OCI-LY1 (cell line): ENCODE results near the gene POLR1H.
A peak's percentile ranks its signal among the peaks of the same experiment; 100 is the strongest.

ENCODE experiments used
- H2AFZ ChIP-seq: fragments of 200-600 bp; sonication (generic), shearing (Covaris generic); 2 replicates; pipeline ENCODE4 v1.6.0; 2014; ENCODE audit warnings: antibody characterized with exemption, mild to moderate bottlenecking, low read length
- H3F3A ChIP-seq: fragments of 200-600 bp; sonication (generic), shearing (Covaris generic); 2 replicates; pipeline ENCODE4 v1.6.0; 2014; ENCODE audit warnings: mild to moderate bottlenecking, antibody characterized with exemption, low read length, moderate library complexity; ENCODE audit not compliant: insufficient read depth
- H3K27ac ChIP-seq: fragments of 200-600 bp; sonication (generic); 2 replicates; pipeline ENCODE4 v1.5.1; 2014; ENCODE audit warnings: low read length, mixed run types, mild to moderate bottlenecking, low read depth; ENCODE audit not compliant: poor library complexity, severe bottlenecking
- H3K27me3 ChIP-seq: fragments of 200-600 bp; sonication (generic); 2 replicates; pipeline ENCODE4 v1.6.0; 2014; ENCODE audit warnings: antibody characterized with exemption, mild to moderate bottlenecking, low read length, moderate library complexity; ENCODE audit not compliant: insufficient read depth
- H3K36me3 ChIP-seq: fragments of 200-600 bp; sonication (generic); 2 replicates; pipeline ENCODE4 v1.6.1; 2014; ENCODE audit warnings: mild to moderate bottlenecking, antibody characterized with exemption, low read length, moderate library complexity, mixed read lengths; ENCODE audit not compliant: insufficient read depth
- H3K4me1 ChIP-seq: fragments of 200-600 bp; sonication (generic); 2 replicates; pipeline ENCODE4 v1.5.1; 2014; ENCODE audit warnings: mild to moderate bottlenecking, low read length, moderate library complexity; ENCODE audit not compliant: insufficient read depth, severe bottlenecking
- H3K4me2 ChIP-seq: fragments of 200-600 bp; sonication (generic), shearing (Covaris generic); 2 replicates; pipeline ENCODE4 v1.6.1; 2014; ENCODE audit warnings: low read length
- H3K4me3 ChIP-seq: fragments of 200-600 bp; sonication (generic); 2 replicates; pipeline ENCODE4 v1.5.1; 2014; ENCODE audit warnings: low read length, low read depth, mild to moderate bottlenecking, mixed read lengths; ENCODE audit not compliant: poor library complexity, severe bottlenecking
- H3K79me2 ChIP-seq: fragments of 200-600 bp; shearing (Covaris generic); 2 replicates; pipeline ENCODE4 v1.6.1; 2016; ENCODE audit warnings: mixed run types, low read length, mixed read lengths; ENCODE audit not compliant: insufficient read depth
- H3K9ac ChIP-seq: fragments of 200-600 bp; sonication (generic), shearing (Covaris generic); 2 replicates; pipeline ENCODE4 v1.6.1; 2014; ENCODE audit warnings: mild to moderate bottlenecking, low read length, mixed read lengths
- H3K9me2 ChIP-seq: fragments of 200-600 bp; sonication (generic), shearing (Covaris generic); 2 replicates; pipeline ENCODE4 v1.6.1; 2014; ENCODE audit warnings: low read depth, mild to moderate bottlenecking, low read length, mixed read lengths
- H3K9me3 ChIP-seq: fragments of 200-600 bp; shearing (Covaris generic); 2 replicates; pipeline ENCODE4 v1.6.1; 2014; ENCODE audit warnings: low read length, mixed read lengths
- H4K20me1 ChIP-seq: fragments of 200-600 bp; sonication (generic), shearing (Covaris generic); 2 replicates; pipeline ENCODE4 v1.6.0; 2016; ENCODE audit warnings: mild to moderate bottlenecking, low read length; ENCODE audit not compliant: insufficient read depth
- CTCF ChIP-seq: fragments of 200-600 bp; sonication (generic), shearing (Covaris generic); IDR thresholded peaks from 2 replicates; pipeline ENCODE4 v1.5.1; 2017; ENCODE audit warnings: mild to moderate bottlenecking, antibody characterized with exemption, low read length, moderate library complexity, mixed read lengths
- EZH2 ChIP-seq: fragments of 200-600 bp; sonication (generic), shearing (Covaris generic); IDR thresholded peaks from 2 replicates; pipeline ENCODE4 v1.8.0; 2017; ENCODE audit warnings: borderline replicate concordance, mixed run types, mild to moderate bottlenecking, antibody characterized with exemption, low read length, moderate library complexity, mixed read lengths

POLR1H gene

GRCh38 chr6:30100585-30101443 is 39.7 kb downstream of the POLR1H start:
- Histone ChIP-seq H2AFZ (no peak overlapping the region), H3F3A (no peaks in the 10 kb centered on the region), H3K27ac (no peak overlapping the region)

GRCh38 chr6:30101444-30102413 is 40.7 kb downstream of the POLR1H start:
- peaks cover 34% of the 10 kb centered on the region for H3K4me1 ChIP-seq
- peak; percentile 24; the same call in 1 of the 2 replicates for TF ChIP-seq CTCF
- no peak for TF ChIP-seq EZH2
- peak overlapping the region; percentile 88 for H3K4me2 ChIP-seq
- H3K9me2 ChIP-seq = no peaks in the 10 kb centered on the region
- H3K27ac ChIP-seq = peak overlapping the region; percentile 4
- H3K9ac ChIP-seq = peak overlapping the region; percentile 56
- no peaks in the 10 kb centered on the region for H3K79me2 ChIP-seq
- no peaks in the 10 kb centered on the region; the same call in 1 of the 2 replicates for H3K27me3 ChIP-seq
- H2AFZ ChIP-seq = peak overlapping the region; percentile 55; the same call in 1 of the 2 replicates
- H3K4me3 ChIP-seq = peak overlapping the region; percentile 60
- H3K9me3 ChIP-seq = no peaks in the 10 kb centered on the region
- no peaks in the 10 kb centered on the region for H3F3A ChIP-seq
- no peaks in the 10 kb centered on the region for H4K20me1 ChIP-seq
- no peaks in the 10 kb centered on the region for H3K36me3 ChIP-seq

More at GRCh38 chr6:30100585-30101443, 39.7 kb downstream of the POLR1H start:
- Histone ChIP-seq H3K4me3 (peak overlapping the region; percentile 60), H3K9me3 (no peaks in the 10 kb centered on the region), H3K4me2 (peak overlapping the region; percentile 88), H3K9ac (peak overlapping the region; percentile 0; the same call in 1 of the 2 replicates), H3K9me2 (no peaks in the 10 kb centered on the region), H3K4me1 (peaks cover 34% of the 10 kb centered on the region), H3K27me3 (no peaks in the 10 kb centered on the region; the same call in 1 of the 2 replicates), H3K79me2 (no peaks in the 10 kb centered on the region), H4K20me1 (no peaks in the 10 kb centered on the region), H3K36me3 (no peaks in the 10 kb centered on the region)
- TF ChIP-seq EZH2 (no peak), CTCF (no peak)

DNA sequence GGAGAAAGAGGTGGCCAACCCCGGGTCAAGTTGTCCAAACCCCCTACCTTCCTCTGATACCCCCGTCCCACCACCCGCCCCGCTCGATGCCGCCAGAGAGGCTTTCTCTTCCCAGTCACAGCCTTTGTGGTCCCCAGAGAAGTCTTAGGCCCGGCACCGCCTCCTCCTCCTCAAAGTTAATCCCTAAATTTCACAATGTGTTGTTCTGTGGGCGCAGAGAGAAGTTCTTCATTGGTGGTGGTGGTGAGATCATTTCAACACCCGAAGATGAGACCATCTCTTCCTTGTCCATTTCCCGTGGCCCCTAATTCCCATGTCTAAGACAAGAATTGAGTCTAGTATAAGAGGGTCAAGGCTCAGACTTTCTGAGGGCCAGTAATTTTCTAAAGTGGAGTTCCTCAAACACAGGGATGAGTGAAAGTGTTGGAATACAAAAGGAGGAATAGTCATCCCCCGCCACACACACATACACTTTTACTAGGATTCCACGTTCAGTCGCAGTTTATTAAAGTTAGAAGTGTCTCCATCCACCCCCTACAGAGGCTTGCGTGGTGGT is 41.4 kb downstream of the POLR1H start:
- H3K9ac ChIP-seq = peak overlapping the region; percentile 56; the same call in 1 of the 2 replicates
- H3K4me1 ChIP-seq = peaks cover 34% of the 10 kb centered on the region
- H3K27ac ChIP-seq = peak overlapping the region; percentile 4
- peak overlapping the region; percentile 60 for H3K4me3 ChIP-seq
- no peaks in the 10 kb centered on the region; the same call in 1 of the 2 replicates for H3K27me3 ChIP-seq
- peak overlapping the region; percentile 88 for H3K4me2 ChIP-seq
- TF ChIP-seq CTCF = no peak
- no peak for TF ChIP-seq EZH2
- H3K9me3 ChIP-seq = no peaks in the 10 kb centered on the region
- no peaks in the 10 kb centered on the region for H3K36me3 ChIP-seq
- no peaks in the 10 kb centered on the region for H3K9me2 ChIP-seq
- no peaks in the 10 kb centered on the region for H3F3A ChIP-seq
- no peaks in the 10 kb centered on the region for H3K79me2 ChIP-seq
- peak overlapping the region; percentile 55; the same call in 1 of the 2 replicates for H2AFZ ChIP-seq
- H4K20me1 ChIP-seq = no peaks in the 10 kb centered on the region
